Measurements from ENCODE around the gene WWP2. TPM values are rescaled to one million over a fixed set of nuclear protein-coding genes. Genes with fewer than 3 reads are reported as not detected.
"Not testable (repeated sequence)": the region's sequence is repeated elsewhere in the genome, so short reads cannot be mapped to it uniquely, and the experiment has no call there.

WWP2 gene
- total RNA-seq, 2 experiments from 2014 or later: 30.3 to 43.4 TPM

DNA sequence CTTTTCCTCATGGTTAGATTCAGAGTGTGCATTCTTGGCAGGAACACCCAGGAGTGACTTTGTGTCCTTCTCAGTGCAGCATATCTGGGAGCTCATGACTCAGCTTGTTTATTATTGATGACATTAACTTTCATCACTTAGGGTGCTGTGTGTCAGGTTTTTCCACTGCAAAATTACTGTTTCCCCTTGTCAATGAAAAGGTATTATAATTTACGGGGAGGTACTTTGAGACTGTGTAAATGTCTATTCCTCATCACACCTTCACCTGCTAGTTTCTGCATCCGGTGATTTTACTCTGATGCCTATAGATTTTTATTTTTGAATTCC lies 50.5 kb downstream of the WWP2 start:
- Histone ChIP-seq H3K4me2 (ENCODE audit: low read length) (no peak overlapping the region), H3K9me3 (ENCODE audit: low read length) (no peaks in the 10 kb centered on the region), H2AFZ (ENCODE audit: low read length) (no peak overlapping the region), H3K4me3 (ENCODE audit: low read depth, low read length, poor library complexity, severe bottlenecking) (no peak overlapping the region), H3K36me3 (ENCODE audit: insufficient read depth, low read length) (peaks cover 30% of the 10 kb centered on the region; the same call in 1 of the 2 replicates), H3K27ac (ENCODE audit: low read depth, low read length, poor library complexity, severe bottlenecking) (no peak overlapping the region), H4K20me1 (ENCODE audit: insufficient read depth, low read length) (no peaks in the 10 kb centered on the region), H3K79me2 (ENCODE audit: insufficient read depth, low read depth, low read length) (no peaks in the 10 kb centered on the region), H3K4me1 (ENCODE audit: insufficient read depth, low read length, poor library complexity, severe bottlenecking) (no peaks in the 10 kb centered on the region), H3K9me2 (ENCODE audit: insufficient read depth, low read length) (no peaks in the 10 kb centered on the region)
- DNase-seq (ENCODE audit: low spot score): no peak
- ChIA-PET CTCF (ENCODE audit: unreplicated experiment) (no interaction called here), POLR2A (interaction anchor here (0.6 kb wide), 1 partner anchor 36 kb away, joined by 3 read pairs; no protein-coding TSS in a partner anchor)
- BruUV-seq (replicated peaks): no TSS peak
- intact Hi-C loops (cut with micrococcal nuclease; ENCODE audit: unreplicated experiment): no loop called here
- TF ChIP-seq EZH2phosphoT487 (IDR thresholded peaks at IDR 0.05; ENCODE audit: borderline replicate concordance, low read depth, low read length): no peak

DNA sequence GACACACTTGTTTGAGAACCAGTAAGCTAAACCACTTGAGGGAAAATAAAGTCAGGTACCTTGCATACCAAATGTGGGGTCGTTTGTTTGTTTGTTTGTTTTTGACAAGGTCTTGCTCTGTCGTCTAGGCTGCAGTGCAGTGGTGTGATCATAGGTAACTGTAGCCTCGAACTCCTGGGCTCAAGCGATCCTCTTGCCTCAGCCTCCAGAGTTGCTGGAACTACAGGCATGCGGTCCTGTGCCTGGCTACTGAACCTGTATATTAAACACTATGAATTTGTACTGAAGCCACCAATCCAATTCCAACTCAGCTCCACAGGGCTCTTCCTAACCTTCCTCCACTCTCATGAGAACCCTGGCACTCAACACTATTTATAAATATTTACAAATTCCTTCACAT lies 51.9 kb downstream of the WWP2 start:
- no peaks in the 10 kb centered on the region for H3K9me2 ChIP-seq (ENCODE audit: insufficient read depth, low read length)
- H4K20me1 ChIP-seq (ENCODE audit: insufficient read depth, low read length): no peaks in the 10 kb centered on the region
- H3K36me3 ChIP-seq (ENCODE audit: insufficient read depth, low read length): peaks cover 38% of the 10 kb centered on the region
- no TSS peak for BruUV-seq (replicated peaks)
- intact Hi-C loops (cut with micrococcal nuclease; ENCODE audit: unreplicated experiment): no loop called here
- no peak overlapping the region for H3K27ac ChIP-seq (ENCODE audit: low read depth, low read length, poor library complexity, severe bottlenecking)
- H3K79me2 ChIP-seq (ENCODE audit: insufficient read depth, low read depth, low read length): no peaks in the 10 kb centered on the region
- H3K4me1 ChIP-seq (ENCODE audit: insufficient read depth, low read length, poor library complexity, severe bottlenecking): no peaks in the 10 kb centered on the region
- H3K9me3 ChIP-seq (ENCODE audit: low read length): no peaks in the 10 kb centered on the region
- POLR2A ChIA-PET: interaction anchor here (0.7 to 1.0 kb wide), 2 partner anchors 11 to 1255 kb away, joined by 3 read pairs; no protein-coding TSS in a partner anchor
- no peak overlapping the region for H2AFZ ChIP-seq (ENCODE audit: low read length)
- CTCF ChIA-PET (ENCODE audit: unreplicated experiment): no interaction called here
- no peak for TF ChIP-seq EZH2phosphoT487 (IDR thresholded peaks at IDR 0.05; ENCODE audit: borderline replicate concordance, low read depth, low read length)
- TF ChIP-seq, protein P1, sequence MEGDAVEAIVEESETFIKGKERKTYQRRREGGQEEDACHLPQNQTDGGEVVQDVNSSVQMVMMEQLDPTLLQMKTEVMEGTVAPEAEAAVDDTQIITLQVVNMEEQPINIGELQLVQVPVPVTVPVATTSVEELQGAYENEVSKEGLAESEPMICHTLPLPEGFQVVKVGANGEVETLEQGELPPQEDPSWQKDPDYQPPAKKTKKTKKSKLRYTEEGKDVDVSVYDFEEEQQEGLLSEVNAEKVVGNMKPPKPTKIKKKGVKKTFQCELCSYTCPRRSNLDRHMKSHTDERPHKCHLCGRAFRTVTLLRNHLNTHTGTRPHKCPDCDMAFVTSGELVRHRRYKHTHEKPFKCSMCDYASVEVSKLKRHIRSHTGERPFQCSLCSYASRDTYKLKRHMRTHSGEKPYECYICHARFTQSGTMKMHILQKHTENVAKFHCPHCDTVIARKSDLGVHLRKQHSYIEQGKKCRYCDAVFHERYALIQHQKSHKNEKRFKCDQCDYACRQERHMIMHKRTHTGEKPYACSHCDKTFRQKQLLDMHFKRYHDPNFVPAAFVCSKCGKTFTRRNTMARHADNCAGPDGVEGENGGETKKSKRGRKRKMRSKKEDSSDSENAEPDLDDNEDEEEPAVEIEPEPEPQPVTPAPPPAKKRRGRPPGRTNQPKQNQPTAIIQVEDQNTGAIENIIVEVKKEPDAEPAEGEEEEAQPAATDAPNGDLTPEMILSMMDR (conservative IDR thresholded peaks at IDR 0.05; ENCODE audit: low read length): no peak
- no peak overlapping the region for H3K4me2 ChIP-seq (ENCODE audit: low read length)
- H3K4me3 ChIP-seq (ENCODE audit: low read depth, low read length, poor library complexity, severe bottlenecking): no peak overlapping the region
- DNase-seq (ENCODE audit: low spot score): no peak

DNA sequence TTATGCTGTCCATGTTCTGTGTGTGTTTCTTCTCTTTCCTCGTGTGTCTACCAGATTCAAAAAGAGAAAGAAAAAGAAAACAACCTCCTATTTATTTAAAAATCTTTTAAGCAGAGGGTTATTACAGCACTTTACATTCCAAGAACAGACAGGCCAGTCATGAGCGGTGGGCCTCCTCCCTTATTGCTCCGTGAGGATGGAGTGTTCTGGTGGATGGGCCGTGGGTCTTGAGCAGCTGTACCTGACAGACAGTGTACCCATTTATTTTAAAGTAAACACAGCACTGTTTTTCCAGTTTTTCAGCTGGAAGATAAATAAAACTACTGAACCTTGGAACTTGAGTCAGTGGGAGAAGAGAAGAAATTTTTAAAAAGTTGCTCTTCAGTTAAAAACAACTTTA lies 52.4 kb downstream of the WWP2 start:
- ChIA-PET POLR2A (interaction anchor here (0.7 kb wide), 2 partner anchors 112 to 1256 kb away, joined by 3 to 4 read pairs; no protein-coding TSS in a partner anchor), CTCF (ENCODE audit: unreplicated experiment) (no interaction called here)
- Histone ChIP-seq H3K9me2 (ENCODE audit: insufficient read depth, low read length) (no peaks in the 10 kb centered on the region), H2AFZ (ENCODE audit: low read length) (no peak overlapping the region), H3K9me3 (ENCODE audit: low read length) (no peaks in the 10 kb centered on the region), H3K4me3 (ENCODE audit: low read depth, low read length, poor library complexity, severe bottlenecking) (no peak overlapping the region), H3K4me2 (ENCODE audit: low read length) (no peak overlapping the region), H3K79me2 (ENCODE audit: insufficient read depth, low read depth, low read length) (no peaks in the 10 kb centered on the region), H3K36me3 (ENCODE audit: insufficient read depth, low read length) (peaks cover 38% of the 10 kb centered on the region), H3K4me1 (ENCODE audit: insufficient read depth, low read length, poor library complexity, severe bottlenecking) (no peaks in the 10 kb centered on the region), H3K27ac (ENCODE audit: low read depth, low read length, poor library complexity, severe bottlenecking) (no peak overlapping the region), H4K20me1 (ENCODE audit: insufficient read depth, low read length) (no peaks in the 10 kb centered on the region)
- BruUV-seq (replicated peaks): no TSS peak
- intact Hi-C loops (cut with micrococcal nuclease; ENCODE audit: unreplicated experiment): no loop called here
- DNase-seq (ENCODE audit: low spot score): no peak
- no peak for TF ChIP-seq EZH2phosphoT487 (IDR thresholded peaks at IDR 0.05; ENCODE audit: borderline replicate concordance, low read depth, low read length)
- TF ChIP-seq, protein P1 (conservative IDR thresholded peaks at IDR 0.05; ENCODE audit: low read length): no peak

DNA sequence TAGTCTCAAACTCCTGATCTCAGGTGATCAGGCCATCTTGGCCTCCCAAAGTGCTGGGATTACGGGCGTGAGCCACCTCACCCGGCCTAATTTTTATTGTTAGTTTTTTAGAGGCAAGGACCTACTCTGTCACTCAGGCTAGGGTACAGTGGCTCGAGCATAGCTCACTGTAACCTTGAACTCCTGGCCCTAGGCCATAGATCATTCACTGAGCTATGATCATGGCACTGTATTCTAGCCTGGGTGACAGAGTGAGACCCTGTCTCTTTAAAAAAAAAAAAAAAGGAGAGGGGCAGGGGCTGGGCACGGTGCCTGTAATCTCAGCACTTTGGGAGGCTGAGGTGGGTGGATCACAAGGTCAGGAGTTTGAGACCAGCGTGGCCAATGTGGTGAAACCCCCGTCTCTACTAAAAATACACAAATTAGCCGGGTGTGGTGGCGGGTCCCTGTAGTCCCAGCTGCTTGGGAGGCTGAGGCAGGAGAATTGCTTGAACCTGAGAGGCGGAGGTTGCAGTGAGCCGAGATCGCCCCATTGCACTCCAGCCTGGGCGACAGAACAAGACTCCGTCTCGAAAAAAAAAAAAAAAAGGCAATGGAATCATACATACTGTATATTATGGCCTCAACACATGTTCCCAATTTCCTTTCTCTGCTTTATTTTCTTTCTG lies 53.2 kb downstream of the WWP2 start:
- CTCF ChIA-PET (ENCODE audit: unreplicated experiment); H3K4me1 ChIP-seq (ENCODE audit: insufficient read depth, low read length, poor library complexity, severe bottlenecking); DNase-seq (ENCODE audit: low spot score); H3K9me2 ChIP-seq (ENCODE audit: insufficient read depth, low read length); H2AFZ ChIP-seq (ENCODE audit: low read length); H3K79me2 ChIP-seq (ENCODE audit: insufficient read depth, low read depth, low read length); H3K27ac ChIP-seq (ENCODE audit: low read depth, low read length, poor library complexity, severe bottlenecking); BruUV-seq (replicated peaks); H3K4me3 ChIP-seq (ENCODE audit: low read depth, low read length, poor library complexity, severe bottlenecking); H3K9me3 ChIP-seq (ENCODE audit: low read length); H3K4me2 ChIP-seq (ENCODE audit: low read length); intact Hi-C loops (cut with micrococcal nuclease; ENCODE audit: unreplicated experiment); H4K20me1 ChIP-seq (ENCODE audit: insufficient read depth, low read length): not testable (repeated sequence)
- POLR2A ChIA-PET: interaction anchor here (0.7 kb wide), 2 partner anchors 113 to 593 kb away, joined by 4 to 5 read pairs; no protein-coding TSS in a partner anchor
- peaks cover 38% of the 10 kb centered on the region for H3K36me3 ChIP-seq (ENCODE audit: insufficient read depth, low read length)

Data from OCI-LY7 (cell line).